ENCODE results near the gene VWA2. TPM values are rescaled to one million over a fixed set of nuclear protein-coding genes. Genes with fewer than 3 reads are reported as not detected.

Gene VWA2
- total RNA-seq, 1 experiment from 2014 or later: 31.6 TPM

GRCh38 chr10:114340816-114341215, 101.8 kb downstream of the VWA2 start:
- DNase-seq (ENCODE audit: low spot score): no peak

Other genes starting within 250 kb of the VWA2 start
- 1.3 and 1.4 TPM in 2 replicates for gene ADRB1, start 195.4 kb upstream of the VWA2 start, total RNA-seq (2014; rRNA removed; shearing (Covaris generic))
- gene CCDC186, start 65.1 kb upstream of the VWA2 start, total RNA-seq (2014; rRNA removed; shearing (Covaris generic)): 7.2 and 9.8 TPM in 2 replicates
- gene TDRD1, start 59.9 kb upstream of the VWA2 start, total RNA-seq (2014; rRNA removed; shearing (Covaris generic)): not detected in 2 replicates
- gene AFAP1L2, start 165.2 kb downstream of the VWA2 start, total RNA-seq (2014; rRNA removed; shearing (Covaris generic)): 13.9 and 18.1 TPM in 2 replicates

Data from HT-29 (cell line).